Neural progenitor cell (in vitro differentiated cells): ENCODE measurements around the gene MAMSTR. TPM values are rescaled to one million over a fixed set of nuclear protein-coding genes. Genes with fewer than 3 reads are reported as not detected.

Experiments
- DNase-seq: peaks from one replicate; pipeline ENCODE4 v3.0.0-alpha.2; 2016; ENCODE audit warnings: low spot score
- H2AFZ ChIP-seq: fragments of 200-600 bp; sonication (generic); replicated peaks from 2 replicates; pipeline ENCODE4 v1.6.1; 2016; ENCODE audit warnings: antibody characterized with exemption
- H3F3A ChIP-seq: fragments of 200-600 bp; sonication (generic); 2 replicates; pipeline ENCODE4 v1.6.1; 2016; ENCODE audit warnings: antibody characterized with exemption, low read depth
- H3K27ac ChIP-seq: fragments of 200-600 bp; sonication (generic); 2 replicates; pipeline ENCODE4 v1.5.1; 2016; ENCODE audit warnings: mild to moderate bottlenecking
- H3K27me3 ChIP-seq: fragments of 200-600 bp; sonication (generic); 2 replicates; pipeline ENCODE4 v1.6.1; 2016; ENCODE audit warnings: mild to moderate bottlenecking, moderate library complexity
- H3K36me3 ChIP-seq: fragments of 200-600 bp; sonication (generic); 2 replicates; pipeline ENCODE4 v1.5.1; 2016
- H3K4me1 ChIP-seq: fragments of 200-600 bp; sonication (generic); 2 replicates; pipeline ENCODE4 v1.6.1; 2016; ENCODE audit warnings: mixed run types
- H3K4me2 ChIP-seq: fragments of 200-600 bp; sonication (generic); 2 replicates; pipeline ENCODE4 v1.6.1; 2016
- H3K4me3 ChIP-seq: fragments of 200-600 bp; sonication (generic); 2 replicates; pipeline ENCODE4 v1.5.1; 2016
- H3K79me2 ChIP-seq: fragments of 200-600 bp; sonication (generic); 2 replicates; pipeline ENCODE4 v1.6.1; 2016; ENCODE audit warnings: low read depth
- H3K9ac ChIP-seq: fragments of 200-600 bp; sonication (generic); 2 replicates; pipeline ENCODE4 v1.6.1; 2016
- H3K9me3 ChIP-seq: fragments of 200-600 bp; sonication (generic); 2 replicates; pipeline ENCODE4 v1.5.1; 2016; ENCODE audit warnings: low read depth
- H4K20me1 ChIP-seq: fragments of 200-600 bp; sonication (generic); 2 replicates; pipeline ENCODE4 v1.6.1; 2016; ENCODE audit warnings: low read depth
- H3K27ac Mint-ChIP-seq: 3 replicates; pipeline ENCODE4 v1.8.0; 2021; ENCODE audit warnings: mixed read lengths
- H3K27me3 Mint-ChIP-seq: 2 replicates; pipeline ENCODE4 v1.8.0; 2022; ENCODE audit warnings: low read depth, mild to moderate bottlenecking, inconsistent platforms, moderate library complexity, mixed read lengths; ENCODE audit not compliant: insufficient read depth
- H3K36me3 Mint-ChIP-seq: 3 replicates; pipeline ENCODE4 v1.8.0; 2021; ENCODE audit warnings: mixed read lengths
- H3K4me1 Mint-ChIP-seq: 3 replicates; pipeline ENCODE4 v1.8.0; 2021; ENCODE audit warnings: mixed read lengths
- H3K4me3 Mint-ChIP-seq: 3 replicates; pipeline ENCODE4 v1.8.0; 2021; ENCODE audit warnings: mild to moderate bottlenecking, moderate library complexity, mixed read lengths
- H3K9me3 Mint-ChIP-seq: 3 replicates; pipeline ENCODE4 v1.8.0; 2020; ENCODE audit warnings: mixed read lengths
- EZH2 ChIP-seq: fragments of 200-600 bp; sonication (generic); IDR thresholded peaks from 2 replicates; pipeline ENCODE4 v1.6.1; 2017; ENCODE audit warnings: antibody characterized with exemption, mild to moderate bottlenecking, moderate library complexity
- EZH2phosphoT487 ChIP-seq: fragments of 200-600 bp; sonication (generic); IDR thresholded peaks from 2 replicates; pipeline ENCODE4 v1.6.1; 2017; ENCODE audit warnings: antibody characterized with exemption
- total RNA-seq: library from RNA; depleted of rRNA; stranded (reverse); fragments of >200 nt; gene quantifications from 2 replicates; pipeline ENCODE4 v1.2.3, GENCODE V29; 2015; ENCODE audit warnings: low replicate concordance
- TF ChIP-seq, protein P1 (sequence below): fragments of 200-600 bp; sonication (generic); IDR thresholded peaks from 2 replicates; pipeline ENCODE4 v1.5.1; 2017; ENCODE audit warnings: antibody characterized with exemption, mild to moderate bottlenecking

The MAMSTR gene
- total RNA-seq, 1 donor from 2014 or later: 1.2 TPM

DNA sequence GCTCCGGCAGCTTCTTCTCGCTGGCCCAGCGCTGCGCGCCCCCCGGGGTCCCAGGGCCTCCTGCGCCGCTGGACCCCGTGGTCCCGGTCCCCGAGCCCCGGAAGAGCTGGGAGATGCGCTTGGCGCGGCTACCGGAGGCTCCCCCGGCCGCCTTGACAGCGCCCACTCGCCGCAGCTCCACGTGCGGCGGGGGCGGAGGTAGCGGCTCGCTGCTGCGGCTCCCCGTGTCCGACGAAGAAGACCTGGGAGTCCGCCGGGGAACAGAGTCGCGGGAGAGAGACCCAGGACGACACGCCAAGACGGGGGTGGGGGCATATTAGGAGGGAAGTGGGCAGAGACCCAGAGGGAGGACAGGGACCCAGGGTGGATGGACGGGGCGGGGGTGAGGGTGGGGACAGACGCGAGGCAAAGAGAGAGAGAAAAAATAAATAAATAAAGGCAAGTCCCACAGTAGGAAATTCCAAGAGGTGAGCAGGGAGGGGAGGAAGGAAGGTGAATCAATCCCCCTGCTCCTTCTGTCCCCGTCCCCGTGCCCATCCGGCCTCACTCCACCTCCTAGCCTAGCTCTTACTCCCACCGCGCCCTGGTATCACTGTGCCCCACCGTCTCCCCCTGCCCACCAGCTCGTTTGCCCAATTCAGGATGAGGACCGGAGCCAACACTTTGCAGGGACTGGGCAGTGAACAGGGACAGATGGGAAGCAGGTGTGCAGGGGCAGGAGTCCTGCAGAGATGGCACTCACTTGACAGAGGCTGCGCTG lies 20.1 kb upstream of the MAMSTR start:
- Histone ChIP-seq H3K36me3 (no peaks in the 10 kb centered on the region), H4K20me1 (peaks cover 3% of the 10 kb centered on the region), H2AFZ (peak overlapping the region; percentile 89), H3K4me2 (peak overlapping the region; percentile 99), H3F3A (peaks cover 44% of the 10 kb centered on the region), H3K4me3 (peak overlapping the region; percentile 70), H3K9ac (no peak overlapping the region), H3K4me1 (peaks cover 17% of the 10 kb centered on the region), H3K79me2 (no peaks in the 10 kb centered on the region), H3K27ac (no peak overlapping the region), H3K27me3 (peaks cover 27% of the 10 kb centered on the region), H3K9me3 (no peaks in the 10 kb centered on the region)
- no peaks in the 10 kb centered on the region for H3K36me3 Mint-ChIP-seq
- peaks cover 2% of the 10 kb centered on the region for H3K9me3 Mint-ChIP-seq
- DNase-seq: peak; percentile 45
- peak overlapping the region; percentile 76 for H3K4me3 Mint-ChIP-seq
- peaks cover 30% of the 10 kb centered on the region for H3K4me1 Mint-ChIP-seq
- H3K27ac Mint-ChIP-seq: no peak overlapping the region
- peaks cover 15% of the 10 kb centered on the region for H3K27me3 Mint-ChIP-seq
- TF ChIP-seq, protein P1, sequence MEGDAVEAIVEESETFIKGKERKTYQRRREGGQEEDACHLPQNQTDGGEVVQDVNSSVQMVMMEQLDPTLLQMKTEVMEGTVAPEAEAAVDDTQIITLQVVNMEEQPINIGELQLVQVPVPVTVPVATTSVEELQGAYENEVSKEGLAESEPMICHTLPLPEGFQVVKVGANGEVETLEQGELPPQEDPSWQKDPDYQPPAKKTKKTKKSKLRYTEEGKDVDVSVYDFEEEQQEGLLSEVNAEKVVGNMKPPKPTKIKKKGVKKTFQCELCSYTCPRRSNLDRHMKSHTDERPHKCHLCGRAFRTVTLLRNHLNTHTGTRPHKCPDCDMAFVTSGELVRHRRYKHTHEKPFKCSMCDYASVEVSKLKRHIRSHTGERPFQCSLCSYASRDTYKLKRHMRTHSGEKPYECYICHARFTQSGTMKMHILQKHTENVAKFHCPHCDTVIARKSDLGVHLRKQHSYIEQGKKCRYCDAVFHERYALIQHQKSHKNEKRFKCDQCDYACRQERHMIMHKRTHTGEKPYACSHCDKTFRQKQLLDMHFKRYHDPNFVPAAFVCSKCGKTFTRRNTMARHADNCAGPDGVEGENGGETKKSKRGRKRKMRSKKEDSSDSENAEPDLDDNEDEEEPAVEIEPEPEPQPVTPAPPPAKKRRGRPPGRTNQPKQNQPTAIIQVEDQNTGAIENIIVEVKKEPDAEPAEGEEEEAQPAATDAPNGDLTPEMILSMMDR: no peak
- TF ChIP-seq EZH2phosphoT487 (peak; percentile 48), EZH2 (peak; percentile 75)

GRCh38 chr19:48738557-48739403 lies 19.3 kb upstream of the MAMSTR start:
- H4K20me1 ChIP-seq: peaks cover 3% of the 10 kb centered on the region
- no peaks in the 10 kb centered on the region for H3K79me2 ChIP-seq
- Mint-ChIP-seq H3K27ac (peak overlapping the region; percentile 78), H3K9me3 (peaks cover 2% of the 10 kb centered on the region), H3K4me1 (peaks cover 30% of the 10 kb centered on the region), H3K27me3 (peaks cover 15% of the 10 kb centered on the region), H3K36me3 (no peaks in the 10 kb centered on the region), H3K4me3 (peak overlapping the region; percentile 78)
- peak overlapping the region; percentile 70 for H3K4me3 ChIP-seq
- peaks cover 44% of the 10 kb centered on the region for H3F3A ChIP-seq
- H3K27ac ChIP-seq: no peak overlapping the region
- no peaks in the 10 kb centered on the region for H3K9me3 ChIP-seq
- H3K9ac ChIP-seq: no peak overlapping the region
- DNase-seq: peak; percentile 98
- no peaks in the 10 kb centered on the region for H3K36me3 ChIP-seq
- H3K4me1 ChIP-seq: peaks cover 17% of the 10 kb centered on the region
- H3K27me3 ChIP-seq: peaks cover 27% of the 10 kb centered on the region
- peak overlapping the region; percentile 89 for H2AFZ ChIP-seq
- peak overlapping the region; percentile 99 for H3K4me2 ChIP-seq
- TF ChIP-seq EZH2phosphoT487: no peak
- TF ChIP-seq, protein P1: peak; percentile 47
- no peak for TF ChIP-seq EZH2

- Mint-ChIP-seq H3K36me3 (no peaks in the 10 kb centered on the region), H3K4me3 (peak overlapping the region; percentile 78), H3K27me3 (peaks cover 21% of the 10 kb centered on the region), H3K9me3 (no peaks in the 10 kb centered on the region), H3K27ac (no peak overlapping the region), H3K4me1 (peaks cover 30% of the 10 kb centered on the region)
- peaks cover 27% of the 10 kb centered on the region for H3K27me3 ChIP-seq
- peaks cover 44% of the 10 kb centered on the region for H3F3A ChIP-seq
- H3K27ac ChIP-seq: no peak overlapping the region
- no peak overlapping the region for H3K4me2 ChIP-seq
- no peaks in the 10 kb centered on the region for H3K9me3 ChIP-seq
- peak; percentile 69 for DNase-seq
- H3K4me3 ChIP-seq: no peak overlapping the region
- no peaks in the 10 kb centered on the region for H3K79me2 ChIP-seq
- no peaks in the 10 kb centered on the region for H3K36me3 ChIP-seq
- no peak for TF ChIP-seq EZH2
- no peak for TF ChIP-seq EZH2phosphoT487
- TF ChIP-seq, protein P1: no peak
- H3K4me1 ChIP-seq: peaks cover 17% of the 10 kb centered on the region
- H3K9ac ChIP-seq: no peak overlapping the region
- H2AFZ ChIP-seq: no peak overlapping the region
- peaks cover 3% of the 10 kb centered on the region for H4K20me1 ChIP-seq
Observed at GRCh38 chr19:48737360-48737998, 18.0 kb upstream of the MAMSTR start.
